ENCODE data around the gene ACSL5. TPM values are rescaled to one million over a fixed set of nuclear protein-coding genes. Genes with fewer than 3 reads are reported as not detected.
"Not testable (repeated sequence)": the region's sequence is repeated elsewhere in the genome, so short reads cannot be mapped to it uniquely, and the experiment has no call there.

The ACSL5 gene
- polyA plus RNA-seq, 3 donors from 2014 or later = 63.9 to 86.5 (median 78.4) TPM

DNA sequence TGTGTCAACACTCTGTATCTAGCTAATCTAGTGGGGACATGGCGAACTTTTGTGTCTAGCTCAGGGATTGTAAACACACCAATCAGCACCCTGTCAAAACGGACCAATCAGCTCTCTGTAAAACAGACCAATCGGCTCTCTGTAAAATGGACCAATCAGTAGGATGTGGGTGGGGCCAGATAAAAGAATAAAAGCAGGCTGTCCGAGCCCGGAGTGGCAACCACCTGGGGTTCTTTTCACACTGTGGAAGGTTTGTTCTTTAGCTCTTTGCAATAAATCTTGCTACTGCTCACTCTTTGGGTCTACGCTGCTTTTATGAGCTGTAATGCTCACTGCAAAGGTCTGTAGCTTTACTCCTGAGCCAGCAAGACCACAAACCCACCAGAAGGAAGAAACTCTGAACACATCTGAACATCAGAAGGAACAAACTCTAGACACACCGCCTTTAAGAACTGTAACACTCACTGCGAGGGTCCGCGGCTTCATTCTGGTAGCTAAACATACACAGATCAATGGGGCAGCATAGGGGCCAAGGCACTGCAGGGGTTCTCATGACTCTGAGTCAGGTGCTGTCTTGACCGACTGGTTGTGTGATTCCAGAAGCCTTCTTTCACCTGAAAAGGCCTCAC lies 1.6 kb upstream of the ACSL5 start:
- not testable (repeated sequence) for H3K36me3 Mint-ChIP-seq; DNase-seq; H3K27me3 Mint-ChIP-seq (ENCODE audit: low read depth in 3 of 3); H3K9me3 Mint-ChIP-seq; H3K4me3 Mint-ChIP-seq
- peaks cover 40 to 51% of the 10 kb centered on the region in 2 donors for H3K4me1 Mint-ChIP-seq
- H3K27ac Mint-ChIP-seq = peak overlapping the region in 1 of 6 donors; percentile 30

DNA sequence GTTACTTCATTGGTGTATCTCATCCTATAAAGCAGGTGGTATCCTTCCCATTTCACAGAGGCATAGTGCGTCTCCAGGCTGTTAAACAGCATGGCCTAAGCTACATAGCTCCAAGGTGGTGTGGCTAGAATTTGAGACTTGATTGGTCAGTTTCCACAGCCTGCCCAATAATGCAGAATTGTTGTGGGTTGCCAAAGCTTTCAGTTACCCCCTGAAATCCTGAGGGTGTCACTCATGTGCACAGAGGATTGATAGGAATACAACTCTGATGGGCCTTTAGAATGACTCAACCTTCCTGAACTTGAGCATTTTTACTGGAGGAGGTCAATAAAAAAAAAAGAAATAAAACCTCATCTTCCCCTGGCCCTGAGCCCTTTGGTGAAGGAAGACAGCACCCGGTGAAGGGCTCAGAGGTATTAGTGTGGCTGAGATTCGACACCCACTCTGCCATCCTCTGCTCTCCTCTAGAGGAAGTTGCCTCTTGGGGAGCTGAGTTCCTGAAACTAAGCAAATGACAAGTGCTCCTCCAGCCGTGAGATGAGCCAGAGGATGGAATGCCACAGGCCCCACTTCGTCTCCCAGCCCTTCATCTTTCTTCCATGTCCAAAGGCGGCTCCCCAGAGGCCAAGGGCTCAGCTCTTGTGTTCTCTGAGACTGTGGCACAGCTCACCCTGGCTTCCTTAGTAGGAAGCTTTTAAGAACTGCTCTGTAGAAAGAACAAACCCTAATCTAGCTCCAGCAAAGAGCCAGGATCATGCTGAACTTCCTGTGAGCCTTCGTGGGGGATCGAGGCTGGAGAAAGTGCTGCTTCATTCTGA lies 1.0 kb downstream of the ACSL5 start:
- peaks cover 63 to 64% of the 10 kb centered on the region in 2 donors for H3K4me1 Mint-ChIP-seq
- peak overlapping the region; percentile 96 to 100 (median 99) for H3K27ac Mint-ChIP-seq
- peak in 2 of 3 donors; percentile 11 to 38 for DNase-seq

DNA sequence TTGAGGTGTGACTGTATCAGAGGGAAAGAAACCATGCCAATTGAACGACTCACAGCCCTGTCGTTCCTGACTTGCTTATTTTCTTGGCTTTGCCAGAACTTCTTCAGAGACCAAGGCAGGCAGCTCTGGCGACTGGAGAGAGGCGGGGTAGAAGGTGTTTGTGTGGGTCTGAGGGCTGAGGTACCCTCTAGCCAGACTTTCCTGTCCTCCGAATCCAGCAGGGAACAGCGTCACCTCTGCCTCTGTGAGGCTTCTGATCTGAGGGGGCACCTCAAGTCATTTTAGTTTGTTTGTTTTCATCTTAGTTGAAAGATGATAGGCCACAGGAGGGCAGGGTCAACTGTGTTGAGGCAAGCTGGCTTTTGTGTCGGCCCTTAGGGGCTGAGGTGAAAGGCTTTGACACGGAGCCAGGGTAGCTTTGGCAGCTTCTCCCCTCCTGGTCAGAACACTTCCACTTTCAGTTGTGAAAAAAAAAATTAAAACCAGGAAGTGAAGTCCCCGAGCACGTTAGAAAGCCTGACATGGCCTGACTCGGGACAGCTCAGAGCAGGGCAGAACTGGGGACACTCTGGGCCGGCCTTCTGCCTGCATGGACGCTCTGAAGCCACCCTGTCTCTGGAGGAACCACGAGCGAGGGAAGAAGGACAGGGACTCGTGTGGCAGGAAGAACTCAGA lies 1.9 kb downstream of the ACSL5 start:
- peak overlapping the region; percentile 96 to 100 (median 99) for H3K4me3 Mint-ChIP-seq
- peak; percentile 74 to 80 (median 79) for DNase-seq

More for the DNA sequence above, 1.0 kb downstream of the ACSL5 start:
- H3K36me3 Mint-ChIP-seq = peaks cover 0 to 3% (median 1%) of the 10 kb centered on the region in 3 donors
- peaks cover 3 to 8% (median 5%) of the 10 kb centered on the region in 3 donors for H3K27me3 Mint-ChIP-seq (ENCODE audit: low read depth in 3 of 3)
- no peaks in the 10 kb centered on the region for H3K9me3 Mint-ChIP-seq
- peak overlapping the region; percentile 96 to 100 (median 99) for H3K4me3 Mint-ChIP-seq

DNA sequence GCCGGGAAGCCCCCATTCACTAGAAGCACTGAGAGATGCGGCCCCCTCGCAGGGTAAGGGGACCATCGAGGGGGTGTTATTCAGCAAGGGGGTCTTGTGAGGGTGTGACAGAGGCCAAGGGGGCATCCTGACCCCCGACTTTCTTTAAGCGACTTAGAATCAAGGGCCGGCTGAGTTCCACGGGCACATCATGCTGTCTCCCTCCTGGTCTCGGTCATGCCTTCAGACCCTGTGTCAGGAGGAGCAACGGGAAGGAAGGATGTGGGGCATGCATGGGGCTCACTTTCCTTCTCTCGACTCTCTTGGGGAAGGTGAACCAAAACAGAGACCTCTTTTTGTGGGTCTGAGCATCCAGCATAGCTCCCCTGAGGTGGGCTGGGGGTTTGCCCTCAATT lies 2.5 kb downstream of the ACSL5 start:
- peaks cover 0 to 8% (median 5%) of the 10 kb centered on the region in 3 donors for H3K27me3 Mint-ChIP-seq (ENCODE audit: low read depth in 3 of 3)
- DNase-seq = no peak
- no peaks in the 10 kb centered on the region for H3K9me3 Mint-ChIP-seq
- peaks cover 69 to 72% of the 10 kb centered on the region in 2 donors for H3K4me1 Mint-ChIP-seq
- peak overlapping the region; percentile 96 to 100 (median 99) for H3K4me3 Mint-ChIP-seq
- peak overlapping the region; percentile 96 to 100 (median 99) for H3K27ac Mint-ChIP-seq
- peaks cover 0 to 9% (median 3%) of the 10 kb centered on the region in 3 donors for H3K36me3 Mint-ChIP-seq

More for the DNA sequence above, 1.9 kb downstream of the ACSL5 start:
- Mint-ChIP-seq H3K9me3 (no peaks in the 10 kb centered on the region), H3K27ac (peak overlapping the region; percentile 96 to 100 (median 99)), H3K4me1 (peaks cover 70 to 72% of the 10 kb centered on the region in 2 donors), H3K27me3 (ENCODE audit: low read depth in 3 of 3) (peaks cover 2 to 8% (median 5%) of the 10 kb centered on the region in 3 donors), H3K36me3 (peaks cover 0 to 5% (median 3%) of the 10 kb centered on the region in 3 donors)

DNA sequence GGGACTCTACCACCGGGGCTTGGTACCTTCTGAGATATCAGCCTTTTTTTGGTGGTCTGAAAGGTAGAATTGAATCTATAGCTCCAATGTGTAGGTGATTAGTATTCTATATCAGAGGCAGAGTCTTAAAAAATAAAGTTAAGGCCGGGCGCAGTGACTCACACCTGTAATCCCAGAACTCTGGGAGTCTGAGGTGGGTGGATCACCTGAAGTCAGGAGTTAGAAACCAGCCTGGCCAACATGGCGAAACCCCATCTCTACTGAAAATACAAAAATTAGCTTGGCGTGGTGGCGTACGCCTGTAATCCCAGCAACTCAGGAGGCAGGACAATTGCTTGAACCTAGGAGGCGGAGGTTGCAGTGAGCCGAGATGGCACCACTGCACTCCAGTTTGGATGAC lies 3.2 kb downstream of the ACSL5 start:
- not testable (repeated sequence) for H3K27me3 Mint-ChIP-seq (ENCODE audit: low read depth in 3 of 3); H3K9me3 Mint-ChIP-seq; DNase-seq; H3K36me3 Mint-ChIP-seq
- peak overlapping the region; percentile 71 to 100 (median 98) for H3K4me3 Mint-ChIP-seq
- peak overlapping the region; percentile 46 to 100 (median 82) for H3K27ac Mint-ChIP-seq
- peaks cover 72 to 73% of the 10 kb centered on the region in 2 donors for H3K4me1 Mint-ChIP-seq

DNA sequence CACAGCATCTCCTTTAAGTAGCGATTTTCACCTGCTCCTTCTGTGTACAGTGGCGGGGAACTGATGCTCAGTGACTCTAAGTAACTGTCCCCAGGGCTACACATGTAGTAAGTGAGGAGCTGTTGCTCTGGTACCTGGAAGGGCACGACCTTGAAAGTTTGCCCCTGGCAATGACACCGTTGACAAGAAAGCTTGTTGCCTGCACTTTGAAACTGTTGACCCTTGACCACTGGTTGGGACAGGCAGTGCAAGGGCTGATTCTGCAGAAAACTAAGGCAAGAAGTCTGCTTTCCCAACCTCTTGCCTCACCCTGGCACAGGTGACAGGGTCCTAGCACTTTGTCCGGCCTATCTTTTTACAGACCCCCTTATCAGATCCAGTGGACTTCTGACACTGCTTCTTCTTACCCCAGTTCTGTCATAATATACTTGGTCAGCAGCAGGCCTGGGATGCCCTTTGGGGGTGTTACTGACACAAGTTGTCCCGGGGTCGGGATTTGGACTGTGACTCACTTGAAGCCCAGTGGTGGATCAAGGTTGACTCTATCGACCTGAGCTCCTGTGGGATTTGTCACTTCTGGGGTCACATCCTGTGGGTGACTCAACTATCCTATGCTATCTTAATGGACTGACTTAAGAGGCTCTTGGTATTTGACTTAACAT lies 5.8 kb downstream of the ACSL5 start:
- no peaks in the 10 kb centered on the region for H3K9me3 Mint-ChIP-seq
- peak overlapping the region in 1 of 5 donors; percentile 25 for H3K4me3 Mint-ChIP-seq

DNA sequence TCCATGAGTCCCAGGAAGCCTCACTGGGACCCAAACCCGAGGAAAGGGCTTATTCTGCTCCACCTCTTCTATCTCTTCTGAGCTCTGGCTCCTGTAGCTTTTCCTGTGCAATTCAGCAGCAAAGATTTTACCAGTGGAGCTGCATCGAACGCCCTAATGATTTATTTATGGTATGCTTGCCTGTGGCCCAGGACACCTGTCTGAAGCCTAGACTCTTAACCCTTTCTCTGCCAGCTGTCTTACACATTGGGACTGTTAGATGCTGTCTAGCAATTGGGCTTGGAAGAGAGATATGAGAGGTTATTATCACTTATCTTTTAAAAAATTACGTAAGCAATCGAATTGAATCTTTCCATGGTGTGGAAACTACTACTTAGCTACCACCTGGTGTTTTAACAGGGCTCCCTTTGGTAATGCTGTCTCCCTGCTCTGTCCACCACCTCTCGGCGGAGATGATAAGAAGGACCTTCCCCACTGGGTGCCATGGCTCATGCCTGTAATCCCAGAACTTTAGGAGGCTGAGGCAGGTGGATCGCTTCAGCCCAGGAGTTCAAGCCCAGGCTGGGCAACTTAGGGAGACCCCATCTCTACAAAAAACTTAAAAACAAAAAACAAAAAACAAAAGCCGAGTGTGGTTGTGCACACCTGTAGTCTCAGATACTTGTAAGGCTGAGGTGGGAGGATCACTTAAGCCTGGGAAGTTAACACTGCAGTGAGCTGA lies 8.8 kb downstream of the ACSL5 start:
- Mint-ChIP-seq H3K27ac (peak overlapping the region in 2 of 6 donors; percentile 62 to 66), H3K4me3 (no peak overlapping the region), H3K9me3 (no peaks in the 10 kb centered on the region), H3K27me3 (ENCODE audit: low read depth in 3 of 3) (no peaks in the 10 kb centered on the region), H3K4me1 (peaks cover 65 to 76% of the 10 kb centered on the region in 2 donors), H3K36me3 (peaks cover 0 to 13% (median 7%) of the 10 kb centered on the region in 3 donors)
- no peak for DNase-seq

More for the DNA sequence above, 5.8 kb downstream of the ACSL5 start:
- DNase-seq = no peak
- H3K27me3 Mint-ChIP-seq (ENCODE audit: low read depth in 3 of 3) = peaks cover 0 to 6% (median 5%) of the 10 kb centered on the region in 3 donors
- peak overlapping the region in 4 of 6 donors; percentile 35 to 62 (median 51) for H3K27ac Mint-ChIP-seq
- H3K4me1 Mint-ChIP-seq = peaks cover 78 to 81% of the 10 kb centered on the region in 2 donors
- peaks cover 0 to 13% (median 7%) of the 10 kb centered on the region in 3 donors for H3K36me3 Mint-ChIP-seq

DNA sequence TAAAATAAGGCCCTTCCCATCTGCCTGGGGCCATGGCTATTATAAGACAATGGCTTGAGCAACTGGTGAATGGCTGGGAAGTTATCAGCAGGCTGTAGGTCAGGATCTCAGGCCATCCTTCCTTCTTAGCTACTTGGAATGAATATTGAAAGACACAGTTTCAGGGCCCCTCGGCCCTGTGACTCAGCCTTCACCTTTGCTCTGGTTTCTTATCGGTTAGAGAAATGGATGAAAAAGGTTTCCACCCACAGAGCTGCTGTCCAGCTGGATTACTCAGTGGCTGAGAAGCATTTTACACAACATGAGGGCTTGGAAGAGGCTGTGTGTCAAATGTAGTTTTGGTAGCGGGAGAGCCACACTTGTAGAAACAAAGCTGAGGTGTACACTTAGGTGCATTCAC lies 9.4 kb downstream of the ACSL5 start:
- peak overlapping the region in 4 of 6 donors; percentile 35 to 56 (median 46) for H3K27ac Mint-ChIP-seq
- peaks cover 0 to 13% (median 3%) of the 10 kb centered on the region in 3 donors for H3K36me3 Mint-ChIP-seq
- H3K27me3 Mint-ChIP-seq (ENCODE audit: low read depth in 3 of 3) = no peaks in the 10 kb centered on the region
- peaks cover 66 to 76% of the 10 kb centered on the region in 2 donors for H3K4me1 Mint-ChIP-seq
- H3K4me3 Mint-ChIP-seq = no peak overlapping the region
- no peak for DNase-seq
- no peaks in the 10 kb centered on the region for H3K9me3 Mint-ChIP-seq

DNA sequence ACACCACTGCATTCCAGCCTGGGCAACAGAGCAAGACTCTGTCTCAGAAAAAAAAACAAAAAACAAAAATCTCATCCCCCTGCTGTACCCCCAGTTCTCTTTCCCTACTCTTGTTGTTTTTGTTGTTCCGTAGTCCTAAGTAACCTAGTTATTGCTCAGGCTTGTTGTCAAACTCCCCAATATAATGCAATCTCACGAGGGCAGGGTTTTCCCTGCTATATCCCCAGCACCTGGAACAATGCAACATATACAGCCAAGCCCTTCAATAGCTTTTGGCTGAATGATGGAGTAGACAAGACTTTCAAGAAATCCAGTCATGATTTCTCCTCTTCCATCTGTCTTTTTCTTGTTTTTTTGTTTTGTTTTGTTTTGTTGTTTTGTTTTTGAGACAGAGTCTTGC lies 10.2 kb downstream of the ACSL5 start:
- H3K9me3 Mint-ChIP-seq = no peaks in the 10 kb centered on the region
- H3K4me3 Mint-ChIP-seq = no peak overlapping the region
- peaks cover 0 to 13% (median 3%) of the 10 kb centered on the region in 3 donors for H3K36me3 Mint-ChIP-seq
- peak overlapping the region in 3 of 6 donors; percentile 39 to 77 (median 73) for H3K27ac Mint-ChIP-seq
- DNase-seq = no peak
- H3K27me3 Mint-ChIP-seq (ENCODE audit: low read depth in 3 of 3) = no peaks in the 10 kb centered on the region
- peaks cover 66 to 78% of the 10 kb centered on the region in 2 donors for H3K4me1 Mint-ChIP-seq

DNA sequence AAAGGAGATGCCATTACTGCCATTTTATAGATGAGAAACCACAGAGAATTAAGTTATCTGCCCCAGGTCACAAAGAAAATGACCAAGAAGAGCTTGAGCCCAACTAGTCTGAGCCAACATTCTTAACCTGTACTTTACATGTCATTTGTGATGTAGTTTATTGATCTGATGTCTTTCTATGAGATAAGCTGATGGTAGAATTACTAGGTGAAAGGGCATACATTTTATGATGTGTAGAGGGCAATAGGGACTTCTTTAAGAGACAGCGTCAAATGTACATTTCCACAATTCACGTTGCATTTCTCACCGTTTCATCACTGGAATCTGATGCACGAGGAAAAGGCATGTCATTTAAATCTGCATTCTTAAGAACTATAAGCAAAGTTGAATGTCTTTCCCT lies 11.3 kb downstream of the ACSL5 start:
- Mint-ChIP-seq H3K36me3 (peaks cover 0 to 10% (median 3%) of the 10 kb centered on the region in 3 donors), H3K27me3 (ENCODE audit: low read depth in 3 of 3) (no peaks in the 10 kb centered on the region), H3K4me1 (peaks cover 66 to 79% of the 10 kb centered on the region in 2 donors), H3K4me3 (no peak overlapping the region), H3K9me3 (no peaks in the 10 kb centered on the region), H3K27ac (peak overlapping the region in 3 of 6 donors; percentile 8 to 65 (median 50))
- DNase-seq = no peak

DNA sequence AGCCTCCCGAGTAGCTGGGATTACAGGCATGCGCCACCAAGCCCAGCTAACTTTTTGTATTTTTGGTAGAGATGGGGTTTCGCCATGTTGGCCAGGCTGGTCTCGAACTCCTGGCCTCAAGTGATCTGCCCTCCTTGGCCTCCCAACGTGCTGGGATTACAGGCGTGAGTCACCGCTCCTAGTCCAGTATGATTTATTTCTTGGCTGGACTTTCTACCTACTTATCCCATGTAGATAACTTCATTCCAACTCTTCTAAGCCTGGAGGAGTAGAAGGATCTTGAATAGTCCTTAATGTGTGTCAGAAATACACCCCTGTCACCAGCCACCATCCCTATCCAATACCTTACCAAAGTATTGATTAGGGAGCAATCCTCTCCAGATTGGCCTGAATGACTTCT lies 14.1 kb downstream of the ACSL5 start:
- not testable (repeated sequence) for H3K36me3 Mint-ChIP-seq; H3K27me3 Mint-ChIP-seq (ENCODE audit: low read depth in 3 of 3); H3K4me3 Mint-ChIP-seq; H3K9me3 Mint-ChIP-seq; DNase-seq
- Mint-ChIP-seq H3K4me1 (peaks cover 62 to 79% of the 10 kb centered on the region in 2 donors), H3K27ac (peak overlapping the region in 5 of 6 donors; percentile 66 to 91 (median 75))

DNA sequence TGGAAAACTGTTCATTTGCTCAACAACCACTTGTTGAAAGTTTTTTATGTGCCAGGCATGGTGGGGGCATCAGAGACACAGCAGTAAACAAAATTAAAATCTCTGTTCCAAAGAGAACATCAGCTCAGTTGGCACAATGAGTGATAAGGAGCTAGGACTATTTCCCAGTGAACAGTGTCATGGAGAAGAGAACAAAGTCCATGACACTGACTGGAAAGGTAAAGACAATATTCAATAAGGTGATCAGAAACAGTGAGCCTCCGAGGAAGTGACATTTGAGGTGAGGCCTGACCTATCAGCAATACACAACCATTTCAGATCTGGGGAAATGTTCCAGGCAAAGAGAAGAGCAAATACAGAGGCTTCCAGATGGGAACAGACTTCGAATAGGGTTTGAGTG lies 14.6 kb downstream of the ACSL5 start:
- H3K27ac Mint-ChIP-seq = peak overlapping the region; percentile 23 to 91 (median 74)
- H3K36me3 Mint-ChIP-seq = peaks cover 0 to 3% (median 0%) of the 10 kb centered on the region in 3 donors
- DNase-seq = no peak
- peak overlapping the region in 1 of 5 donors; percentile 34 for H3K4me3 Mint-ChIP-seq
- H3K27me3 Mint-ChIP-seq (ENCODE audit: low read depth in 3 of 3) = no peaks in the 10 kb centered on the region
- H3K4me1 Mint-ChIP-seq = peaks cover 63 to 79% of the 10 kb centered on the region in 2 donors
- H3K9me3 Mint-ChIP-seq = no peaks in the 10 kb centered on the region
